ENCODE results near the gene TBC1D10A. TPM values are rescaled to one million over a fixed set of nuclear protein-coding genes. Genes with fewer than 3 reads are reported as not detected.

The TBC1D10A gene
- total RNA-seq, 1 donor from 2014 or later: 6.0 TPM

GRCh38 chr22:30248484-30248883, 78.3 kb downstream of the TBC1D10A start:
- no peak for DNase-seq (ENCODE audit: low read depth in 2 of 2)

- no peak for DNase-seq (ENCODE audit: low read depth in 2 of 2)
Observed at GRCh38 chr22:30247974-30248373, 78.8 kb downstream of the TBC1D10A start.

GRCh38 chr22:30247561-30247960, 79.2 kb downstream of the TBC1D10A start:
- no peak for DNase-seq (ENCODE audit: low read depth in 2 of 2)

- DNase-seq (ENCODE audit: low read depth in 2 of 2): peak in 1 of 2 donors; percentile 25
Observed at GRCh38 chr22:30246814-30247376, 79.8 kb downstream of the TBC1D10A start.

GRCh38 chr22:30245985-30246813, 80.5 kb downstream of the TBC1D10A start, which contains the start of gene LIF:
Gene LIF (minus strand): TSS chr22:30246759. CDS start chr22:30246695, 64 bp downstream.
- peak in 1 of 2 donors; percentile 20 for DNase-seq (ENCODE audit: low read depth in 2 of 2)

GRCh38 chr22:30245181-30245984, 81.4 kb downstream of the TBC1D10A start:
- DNase-seq (ENCODE audit: low read depth in 2 of 2): no peak

- DNase-seq (ENCODE audit: low read depth in 2 of 2): no peak
Observed at GRCh38 chr22:30244641-30245040, 82.1 kb downstream of the TBC1D10A start.

GRCh38 chr22:30244066-30244465, 82.7 kb downstream of the TBC1D10A start:
- DNase-seq (ENCODE audit: low read depth in 2 of 2): no peak

- DNase-seq (ENCODE audit: low read depth in 2 of 2): no peak
Observed at GRCh38 chr22:30243661-30244060, 83.1 kb downstream of the TBC1D10A start.

Other genes starting within 250 kb of the TBC1D10A start
- gene HORMAD2, start 246.5 kb downstream of the TBC1D10A start, total RNA-seq: not detected in 2 replicates
- gene LIF, start 80.2 kb downstream of the TBC1D10A start, total RNA-seq: 0.25 and 0.26 TPM in 2 replicates
- not detected in 2 replicates for gene OSM, start 60.1 kb downstream of the TBC1D10A start, total RNA-seq
- 5.5 and 8.2 TPM in 2 replicates for gene CASTOR1, start 37.4 kb downstream of the TBC1D10A start, total RNA-seq
- 11.3 and 17.3 TPM in 2 replicates for gene SF3A1, start 30.0 kb upstream of the TBC1D10A start, total RNA-seq
- gene CCDC157, start 30.1 kb upstream of the TBC1D10A start, total RNA-seq: 1.3 and 1.5 TPM in 2 replicates
- 12.5 and 21.1 TPM in 2 replicates for gene RNF215, start 60.5 kb upstream of the TBC1D10A start, total RNA-seq
- 11.7 and 14.8 TPM in 2 replicates for gene SEC14L2, start 70.1 kb upstream of the TBC1D10A start, total RNA-seq
- 31.0 and 33.6 TPM in 2 replicates for gene MTFP1, start 98.8 kb upstream of the TBC1D10A start, total RNA-seq
- gene SEC14L3, start 145.1 kb upstream of the TBC1D10A start, total RNA-seq: not detected in 2 replicates
- 0.13 and 0.51 TPM in 2 replicates for gene SEC14L4, start 178.8 kb upstream of the TBC1D10A start, total RNA-seq
- under 0.01 and 0.13 TPM in 2 replicates for gene SEC14L6, start 219.8 kb upstream of the TBC1D10A start, total RNA-seq
- gene GAL3ST1, start 247.7 kb upstream of the TBC1D10A start, total RNA-seq: 0.13 TPM in 1 of 2 replicates, not detected in the other

All from dermis microvascular lymphatic vessel endothelial cell (primary cell).